Activated CD8-positive, alpha-beta memory T cell treated with anti-CD3 and anti-CD28 coated beads, Interleukin-2, amount 10 ng/mL, durations not matched to agents 7 days and 5 days (primary cell): ENCODE measurements around the gene DLEU7. TPM values are rescaled to one million over a fixed set of nuclear protein-coding genes. Genes with fewer than 3 reads are reported as not detected.

Experiments
- ATAC-seq: fragments of 150-1000 bp; cut with Tn5 transposase; one replicate; pipeline ENCODE4 v1.10.0; 2021; ENCODE audit warnings: moderate library complexity
- CTCF ChIA-PET: fragments of 350-600 bp; sonication (Branson Sonifier 250); formaldehyde crosslinking; loops from one replicate; lab custom pipeline; 2021; ENCODE audit warnings: antibody characterized with exemption; lab: Charles Lee
- DNase-seq: peaks from one replicate; pipeline ENCODE4 v3.0.0-alpha.2; 2020
- H3K27ac Mint-ChIP-seq: one replicate; pipeline ENCODE4 v1.8.0; 2021; ENCODE audit warnings: mild to moderate bottlenecking, mixed read lengths
- H3K27me3 Mint-ChIP-seq: one replicate; pipeline ENCODE4 v1.8.0; 2021; ENCODE audit warnings: mixed read lengths
- H3K36me3 Mint-ChIP-seq: one replicate; pipeline ENCODE4 v1.8.0; 2021; ENCODE audit warnings: mild to moderate bottlenecking, mixed read lengths
- H3K4me1 Mint-ChIP-seq: one replicate; pipeline ENCODE4 v1.8.0; 2021; ENCODE audit warnings: mixed read lengths
- H3K4me3 Mint-ChIP-seq: one replicate; pipeline ENCODE4 v1.8.0; 2021; ENCODE audit warnings: mild to moderate bottlenecking, moderate library complexity, mixed read lengths
- H3K9me3 Mint-ChIP-seq: one replicate; pipeline ENCODE4 v1.8.0; 2022; ENCODE audit warnings: low read depth, mixed read lengths
- total RNA-seq, 2 experiments: library from RNA; stranded (reverse); gene quantifications; one replicate each; pipeline ENCODE4 v1.2.3, GENCODE V29; 2021

The DLEU7 gene
- total RNA-seq, 2 experiments from 2014 or later, result not detected

DNA sequence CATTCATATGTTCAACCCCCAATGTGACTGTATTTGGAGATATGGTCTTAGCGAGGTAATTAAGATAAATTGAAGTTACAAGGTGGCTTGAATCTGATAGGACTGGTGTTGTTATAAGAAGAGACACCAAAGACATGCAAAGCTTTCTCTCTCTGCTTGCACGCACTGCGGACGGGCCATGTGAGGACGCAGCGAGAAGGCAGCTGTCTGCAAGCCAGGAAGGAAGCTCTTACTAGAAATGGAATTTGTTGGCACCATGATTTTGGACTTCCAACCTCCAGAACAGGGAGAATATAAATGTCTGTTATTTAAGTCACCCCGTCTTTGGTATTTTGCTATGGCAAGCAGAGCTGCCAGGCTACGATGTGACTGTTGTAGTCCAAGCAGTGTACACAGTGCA, 4.8 kb downstream of the DLEU7 start:
- DNase-seq (no peak), ATAC-seq (no peak)
- Mint-ChIP-seq H3K27me3 (peaks cover 3% of the 10 kb centered on the region), H3K4me3 (no peak overlapping the region), H3K9me3 (no peaks in the 10 kb centered on the region), H3K36me3 (no peaks in the 10 kb centered on the region), H3K27ac (no peak overlapping the region), H3K4me1 (no peaks in the 10 kb centered on the region)
- CTCF ChIA-PET, result interaction anchor here (1.1 kb wide), 1 partner anchor 77 kb away, joined by 4 read pairs; no protein-coding TSS in a partner anchor

DNA sequence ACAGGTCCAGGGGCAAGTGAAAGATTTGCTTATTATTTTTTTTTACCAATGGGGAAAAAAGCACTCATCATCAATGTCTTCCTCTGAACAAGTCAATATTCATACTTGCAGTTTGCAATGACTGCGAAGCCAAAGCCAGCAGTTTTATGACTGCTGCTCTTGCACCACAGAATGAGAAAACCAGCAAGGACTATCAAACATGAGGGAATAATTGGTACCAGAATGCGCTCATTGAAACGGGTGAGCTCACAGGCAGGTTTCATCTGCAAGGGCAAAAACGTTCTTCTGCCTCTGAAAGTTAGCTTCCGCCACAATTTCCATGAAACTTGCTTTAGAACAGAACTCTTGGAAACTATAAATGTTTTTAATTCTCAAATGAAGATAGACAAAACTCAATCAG, 5.5 kb downstream of the DLEU7 start:
- CTCF ChIA-PET, result interaction anchor here (1.1 kb wide), 1 partner anchor 77 kb away, joined by 4 read pairs; no protein-coding TSS in a partner anchor
- ATAC-seq, result no peak
- Mint-ChIP-seq H3K4me1 (no peaks in the 10 kb centered on the region), H3K4me3 (no peak overlapping the region), H3K27ac (no peak overlapping the region), H3K36me3 (peaks cover 2% of the 10 kb centered on the region), H3K27me3 (peaks cover 3% of the 10 kb centered on the region), H3K9me3 (peaks cover under 1% of the 10 kb centered on the region)
- no peak for DNase-seq

DNA sequence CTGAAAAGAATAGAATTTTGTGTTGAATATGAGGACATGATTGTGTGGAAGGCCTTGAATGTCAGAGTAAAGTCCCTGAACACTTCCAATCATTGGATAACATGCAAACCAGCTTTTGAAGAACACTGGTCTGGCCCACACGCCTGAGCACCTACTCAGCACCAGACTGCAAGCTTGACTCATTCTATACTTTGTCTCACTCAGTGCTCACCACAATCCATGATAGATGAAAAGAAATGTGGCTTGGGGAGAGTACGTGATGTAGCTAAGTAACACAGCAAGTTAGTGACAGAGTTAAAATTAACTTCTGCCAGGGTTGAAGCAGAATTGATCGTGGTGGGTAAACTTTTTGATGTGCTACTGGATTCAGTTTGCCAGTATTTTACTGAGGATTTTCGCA, 12.0 kb downstream of the DLEU7 start:
- no peak overlapping the region for H3K27ac Mint-ChIP-seq
- peaks cover 11% of the 10 kb centered on the region for H3K4me1 Mint-ChIP-seq
- CTCF ChIA-PET, result interaction anchor here (1.0 to 2.0 kb wide), 2 partner anchors 9 to 81 kb away, joined by 3 to 6 read pairs; no protein-coding TSS in a partner anchor
- peaks cover 2% of the 10 kb centered on the region for H3K9me3 Mint-ChIP-seq
- peaks cover 7% of the 10 kb centered on the region for H3K27me3 Mint-ChIP-seq
- peak; percentile 61 for ATAC-seq
- H3K4me3 Mint-ChIP-seq, result no peak overlapping the region
- peaks cover 4% of the 10 kb centered on the region for H3K36me3 Mint-ChIP-seq
- no peak for DNase-seq

DNA sequence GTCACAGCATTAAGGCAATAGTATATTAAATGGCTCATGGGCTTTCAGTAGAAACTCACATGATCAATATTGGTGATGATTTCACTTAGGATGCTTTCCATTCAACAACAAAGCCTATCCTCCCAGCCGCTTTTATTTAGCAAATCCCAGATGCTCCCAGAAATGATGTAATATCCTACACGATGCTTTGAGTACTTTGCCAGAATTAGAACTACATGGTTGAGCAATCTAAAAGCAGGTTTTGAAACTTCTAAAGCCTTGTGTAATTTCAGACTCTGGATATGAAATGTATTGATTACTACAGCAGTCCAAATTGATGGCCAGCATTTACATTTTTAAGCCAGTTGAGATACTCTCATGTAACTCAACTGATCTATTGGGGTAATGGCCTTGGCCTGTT, 13.6 kb downstream of the DLEU7 start:
- CTCF ChIA-PET, result interaction anchor here (1.0 to 2.0 kb wide), 3 partner anchors 29 to 82 kb away, joined by 4 to 6 read pairs (median 6); no protein-coding TSS in a partner anchor
- peaks cover 16% of the 10 kb centered on the region for H3K4me1 Mint-ChIP-seq

DNA sequence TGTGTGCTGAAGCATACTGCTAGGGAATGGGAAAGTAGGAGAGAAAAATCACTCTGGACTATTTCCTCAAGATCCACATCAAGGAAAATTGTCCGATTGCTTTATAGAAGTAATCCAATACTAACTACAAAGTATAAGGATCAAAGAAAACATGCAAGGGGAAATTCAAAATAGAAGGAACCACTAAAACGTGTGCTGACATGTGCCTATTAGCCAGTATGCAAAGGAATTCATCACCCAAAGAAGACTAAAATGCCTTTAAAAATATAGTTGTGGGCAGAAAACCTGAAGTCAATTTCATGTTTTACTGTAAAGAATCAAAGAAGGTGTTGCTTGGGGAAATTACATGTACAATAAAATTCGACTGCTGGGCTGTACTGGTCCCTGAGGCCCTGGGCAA, 14.3 kb downstream of the DLEU7 start:
- peaks cover 16% of the 10 kb centered on the region for H3K4me1 Mint-ChIP-seq
- H3K27me3 Mint-ChIP-seq, result peaks cover 7% of the 10 kb centered on the region
- H3K4me3 Mint-ChIP-seq, result no peak overlapping the region
- ATAC-seq (no peak), DNase-seq (no peak)
- peaks cover 2% of the 10 kb centered on the region for H3K9me3 Mint-ChIP-seq
- no peak overlapping the region for H3K27ac Mint-ChIP-seq
- H3K36me3 Mint-ChIP-seq, result peaks cover 4% of the 10 kb centered on the region
- CTCF ChIA-PET, result interaction anchor here (1.2 kb wide), 1 partner anchor 83 kb away, joined by 4 read pairs; no protein-coding TSS in a partner anchor

More for the DNA sequence above, 13.6 kb downstream of the DLEU7 start:
- DNase-seq (no peak), ATAC-seq (no peak)
- Mint-ChIP-seq H3K36me3 (peaks cover 4% of the 10 kb centered on the region), H3K9me3 (peaks cover 2% of the 10 kb centered on the region), H3K4me3 (no peak overlapping the region), H3K27me3 (peaks cover 7% of the 10 kb centered on the region), H3K27ac (no peak overlapping the region)

DNA sequence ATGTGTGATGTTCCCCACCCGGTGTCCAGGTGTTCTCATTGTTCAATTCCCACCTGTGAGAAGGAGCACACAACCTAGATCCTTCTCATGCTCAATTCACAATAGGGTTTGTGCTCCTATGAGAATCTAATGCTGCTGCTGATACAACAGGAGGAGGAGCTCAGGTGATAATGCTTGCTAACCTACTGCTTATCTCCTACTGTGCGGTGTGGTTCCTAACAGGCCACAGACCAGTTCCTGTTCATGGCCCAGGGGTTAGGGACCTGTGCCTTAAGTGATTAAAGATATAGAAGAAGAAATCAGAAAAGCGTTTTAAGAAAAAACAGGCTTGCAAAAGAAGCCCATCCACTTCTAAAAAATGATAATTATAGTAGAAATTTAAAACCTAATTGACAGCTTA, 17.5 kb downstream of the DLEU7 start:
- peak; percentile 46 for DNase-seq
- H3K27me3 Mint-ChIP-seq, result no peaks in the 10 kb centered on the region
- no peak overlapping the region for H3K4me3 Mint-ChIP-seq
- no peak overlapping the region for H3K27ac Mint-ChIP-seq
- H3K4me1 Mint-ChIP-seq, result peaks cover 5% of the 10 kb centered on the region
- H3K36me3 Mint-ChIP-seq, result peaks cover 2% of the 10 kb centered on the region
- CTCF ChIA-PET, result interaction anchor here (1.1 kb wide), 1 partner anchor 15 kb away, joined by 3 read pairs; no protein-coding TSS in a partner anchor
- no peak for ATAC-seq
- no peaks in the 10 kb centered on the region for H3K9me3 Mint-ChIP-seq

DNA sequence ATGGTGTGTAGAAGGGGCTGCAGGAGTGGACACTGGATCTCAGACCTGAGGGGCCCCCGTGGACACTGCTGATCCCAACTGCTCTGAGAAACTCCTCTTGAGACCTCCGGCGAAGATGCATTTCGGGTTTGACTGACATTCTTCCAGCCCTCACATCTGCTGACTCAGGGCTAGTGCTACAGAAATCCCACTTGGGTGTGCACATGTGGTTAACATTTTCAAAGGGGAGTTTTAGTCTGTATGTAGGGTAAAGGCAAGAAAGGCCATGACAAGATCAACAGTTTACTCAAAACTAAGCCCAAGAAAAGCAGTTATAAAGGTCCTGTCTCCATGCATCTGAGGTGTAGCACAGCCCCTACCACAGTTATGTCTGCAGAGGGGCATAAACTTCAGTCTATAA, 31.2 kb downstream of the DLEU7 start:
- H3K36me3 Mint-ChIP-seq, result no peaks in the 10 kb centered on the region
- no peaks in the 10 kb centered on the region for H3K9me3 Mint-ChIP-seq
- no peak overlapping the region for H3K27ac Mint-ChIP-seq
- no peak overlapping the region for H3K4me3 Mint-ChIP-seq
- peaks cover 16% of the 10 kb centered on the region for H3K4me1 Mint-ChIP-seq
- peaks cover 2% of the 10 kb centered on the region for H3K27me3 Mint-ChIP-seq
- CTCF ChIA-PET, result interaction anchor here (1.1 kb wide), 1 partner anchor 100 kb away, joined by 4 read pairs; no protein-coding TSS in a partner anchor
- DNase-seq (no peak), ATAC-seq (no peak)

DNA sequence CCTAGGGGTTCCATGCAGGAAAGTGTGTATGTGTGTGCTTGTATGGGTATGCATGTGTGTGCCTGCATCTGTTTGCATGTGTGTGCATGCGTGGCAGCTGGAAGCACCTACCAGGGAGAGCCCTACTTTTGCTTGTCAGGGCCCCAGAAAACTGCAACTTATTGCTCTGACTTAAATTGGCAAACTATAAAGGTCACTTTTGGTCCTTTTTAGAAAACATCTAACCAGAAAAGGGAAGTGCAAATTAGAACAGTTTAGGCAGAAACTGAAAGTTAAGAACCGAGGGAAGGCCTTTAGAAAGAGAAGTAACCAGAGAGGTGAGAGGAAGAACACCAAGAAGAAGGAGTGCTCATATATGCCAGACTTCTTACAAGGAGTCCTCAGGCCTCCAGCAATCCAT, 32.5 kb downstream of the DLEU7 start:
- Mint-ChIP-seq H3K4me1 (peaks cover 16% of the 10 kb centered on the region), H3K4me3 (peak overlapping the region; percentile 2)
- CTCF ChIA-PET, result interaction anchor here (0.5 to 1.8 kb wide), 5 partner anchors 10 to 813 kb away, joined by 3 to 7 read pairs (median 4); no protein-coding TSS in a partner anchor

DNA sequence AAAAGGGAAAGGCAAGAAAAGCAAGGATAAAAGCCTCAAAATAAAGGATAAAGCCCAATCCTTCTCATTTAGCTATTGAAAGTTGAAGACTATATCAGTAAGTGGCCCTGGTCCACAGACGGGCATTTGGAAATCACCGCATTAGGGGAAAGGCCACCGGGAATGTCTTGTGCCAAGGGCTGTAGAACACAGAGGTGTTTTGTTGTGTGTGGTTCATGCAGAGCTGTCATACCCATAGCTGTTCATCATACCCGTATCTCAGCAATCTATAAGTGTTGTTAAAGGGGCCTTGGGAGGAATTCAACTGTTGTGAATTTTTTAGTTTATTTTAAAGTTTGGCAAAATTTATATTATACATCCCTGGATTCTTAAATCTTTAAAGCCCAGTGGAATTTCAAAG, 33.0 kb downstream of the DLEU7 start:
- DNase-seq, result no peak
- H3K27ac Mint-ChIP-seq, result no peak overlapping the region
- no peak overlapping the region for H3K4me3 Mint-ChIP-seq
- H3K36me3 Mint-ChIP-seq, result peaks cover 4% of the 10 kb centered on the region
- peaks cover 2% of the 10 kb centered on the region for H3K9me3 Mint-ChIP-seq
- peaks cover 16% of the 10 kb centered on the region for H3K4me1 Mint-ChIP-seq
- CTCF ChIA-PET, result interaction anchor here (0.5 to 1.8 kb wide), 6 partner anchors 10 to 813 kb away, joined by 3 to 7 read pairs (median 4); no protein-coding TSS in a partner anchor
- peaks cover 3% of the 10 kb centered on the region for H3K27me3 Mint-ChIP-seq
- no peak for ATAC-seq

More for the DNA sequence above, 32.5 kb downstream of the DLEU7 start:
- peaks cover 3% of the 10 kb centered on the region for H3K27me3 Mint-ChIP-seq
- no peaks in the 10 kb centered on the region for H3K9me3 Mint-ChIP-seq
- H3K27ac Mint-ChIP-seq, result peak overlapping the region; percentile 65
- peaks cover under 1% of the 10 kb centered on the region for H3K36me3 Mint-ChIP-seq
- DNase-seq (no peak), ATAC-seq (no peak)

DNA sequence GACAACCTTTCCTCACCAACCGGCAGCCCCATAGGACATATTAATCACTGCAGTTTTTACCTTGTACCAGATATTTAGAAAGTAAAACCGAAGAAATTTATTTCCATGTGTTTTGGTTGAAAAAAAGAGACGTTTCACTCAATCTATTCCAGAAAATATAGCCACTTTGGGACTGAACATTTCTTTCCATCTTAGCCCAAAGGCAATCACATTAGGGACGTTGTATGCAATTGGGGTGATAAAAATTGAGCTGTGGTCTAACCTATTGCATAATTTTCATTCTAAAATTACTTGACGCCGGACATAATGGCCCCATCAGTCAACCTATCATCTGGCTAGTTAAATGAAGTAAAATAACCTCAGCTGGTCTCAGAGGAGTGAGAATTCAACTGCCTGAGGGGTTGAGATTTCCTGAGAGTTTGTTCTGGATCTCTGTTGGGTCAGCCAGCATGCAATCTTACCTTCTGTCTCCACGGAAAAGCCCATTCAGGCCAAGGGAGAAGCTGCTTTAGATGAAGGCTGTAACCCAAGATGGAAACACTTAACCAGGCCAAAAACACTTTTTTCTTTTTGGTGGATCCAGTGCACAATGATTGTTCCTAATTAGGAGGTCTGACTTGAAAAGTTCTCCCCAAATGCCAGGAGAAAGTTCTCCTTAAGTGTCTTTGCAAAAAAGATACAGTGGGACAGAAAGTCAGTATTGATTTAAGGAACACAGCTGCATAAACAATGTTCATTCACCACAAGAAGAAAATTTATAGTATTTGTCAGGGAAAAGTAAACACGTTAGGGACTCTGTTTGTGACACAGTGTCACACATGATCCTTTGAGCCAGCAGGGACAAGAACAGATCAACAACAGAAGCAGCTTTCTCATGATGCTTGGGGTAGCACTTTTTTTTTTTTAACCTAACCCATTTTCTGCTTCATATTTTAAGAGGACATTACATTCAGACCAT, 34.1 kb downstream of the DLEU7 start:
- peaks cover 5% of the 10 kb centered on the region for H3K36me3 Mint-ChIP-seq
- peaks cover 3% of the 10 kb centered on the region for H3K9me3 Mint-ChIP-seq

DNA sequence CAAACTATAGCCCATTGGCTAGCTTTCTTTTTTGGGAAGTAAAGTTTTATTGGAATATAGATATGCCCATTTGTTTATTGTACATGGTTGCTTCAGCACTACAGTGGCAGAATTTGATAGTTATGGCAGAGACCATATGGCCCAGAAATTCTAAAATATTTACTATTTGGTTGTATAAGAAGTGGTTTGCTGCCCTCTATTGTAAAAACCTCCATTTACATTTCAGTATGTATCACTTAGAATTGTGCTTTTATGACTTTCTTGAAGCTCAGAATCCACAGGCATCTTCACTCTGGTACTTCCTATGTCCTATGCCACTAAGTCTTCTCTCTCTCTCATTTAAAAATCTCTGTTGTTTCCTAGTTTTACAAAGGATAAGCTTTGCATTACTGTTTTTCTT, 37.7 kb downstream of the DLEU7 start:
- Mint-ChIP-seq H3K27me3 (peaks cover 3% of the 10 kb centered on the region), H3K4me1 (peaks cover 15% of the 10 kb centered on the region), H3K27ac (no peak overlapping the region), H3K4me3 (no peak overlapping the region), H3K9me3 (peaks cover 3% of the 10 kb centered on the region), H3K36me3 (peaks cover 5% of the 10 kb centered on the region)
- CTCF ChIA-PET, result interaction anchor here (0.7 to 4.7 kb wide), 9 partner anchors 87 to 829 kb away, joined by 3 to 33 read pairs (median 3); partner anchors contain the start of gene TRIM13
- DNase-seq (no peak), ATAC-seq (no peak)

More for the DNA sequence above, 34.1 kb downstream of the DLEU7 start:
- CTCF ChIA-PET, result interaction anchor here (1.1 to 4.7 kb wide), 4 partner anchors 9 to 833 kb away, joined by 3 to 33 read pairs (median 4); no protein-coding TSS in a partner anchor
- H3K27ac Mint-ChIP-seq, result no peak overlapping the region
- peaks cover 3% of the 10 kb centered on the region for H3K27me3 Mint-ChIP-seq
- H3K4me3 Mint-ChIP-seq, result no peak overlapping the region
- no peak for ATAC-seq
- DNase-seq, result no peak
- peaks cover 16% of the 10 kb centered on the region for H3K4me1 Mint-ChIP-seq

DNA sequence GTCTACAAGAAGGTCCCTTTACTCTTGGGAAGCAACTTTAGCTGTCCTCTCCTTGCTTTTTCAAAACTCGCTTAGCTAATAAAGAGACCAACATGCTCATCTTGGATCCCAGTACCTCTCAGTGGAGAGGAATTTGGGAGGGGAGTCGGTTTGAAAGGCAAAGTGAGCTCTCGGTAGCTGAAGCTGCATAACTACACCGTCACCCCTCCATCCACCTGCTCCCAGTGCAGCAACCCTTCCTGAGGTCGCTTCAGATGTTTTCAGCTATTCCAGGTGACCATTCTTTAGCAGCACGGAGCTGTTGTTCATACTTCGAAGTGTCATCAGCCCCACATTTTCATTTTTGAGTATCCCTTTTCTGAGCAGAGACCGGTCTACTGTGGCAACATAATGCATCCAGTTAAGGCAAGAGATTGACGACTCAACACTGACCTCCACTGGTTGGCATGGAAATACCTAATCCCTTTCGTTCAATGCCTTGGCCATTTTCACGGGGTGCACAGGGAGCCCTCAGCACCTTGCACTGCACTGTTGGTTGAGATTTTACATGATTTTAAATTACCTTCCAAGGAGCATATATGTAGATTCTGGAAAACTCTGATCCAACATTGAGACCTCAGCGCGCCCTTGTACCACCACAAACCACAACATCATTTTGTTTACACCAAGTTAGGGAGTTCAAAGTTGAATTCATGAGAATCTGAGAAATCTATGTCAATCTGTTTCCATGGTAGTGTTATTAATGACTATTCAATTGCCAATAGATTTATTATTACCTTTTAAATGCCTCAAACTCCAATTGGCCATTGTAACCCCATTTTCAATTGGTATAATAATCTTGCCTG, 42.2 kb downstream of the DLEU7 start:
- DNase-seq (peak; percentile 80), ATAC-seq (peak; percentile 99)
- Mint-ChIP-seq H3K4me3 (no peak overlapping the region), H3K9me3 (peaks cover 3% of the 10 kb centered on the region), H3K27me3 (peaks cover 4% of the 10 kb centered on the region), H3K4me1 (peaks cover 27% of the 10 kb centered on the region), H3K36me3 (peaks cover 5% of the 10 kb centered on the region), H3K27ac (peak overlapping the region; percentile 3)
- CTCF ChIA-PET, result interaction anchor here (0.7 to 2.2 kb wide), 18 partner anchors 9 to 825 kb away, joined by 3 to 22 read pairs (median 4); no protein-coding TSS in a partner anchor
